Neutrophil (primary cell): ENCODE measurements around the gene LY9.
"Not testable (repeated sequence)": the region's sequence is repeated elsewhere in the genome, so short reads cannot be mapped to it uniquely, and the experiment has no call there.

Experiments
- H3K27ac ChIP-seq: fragments of 200-600 bp; sonication (generic); 2 replicates; pipeline ENCODE4 v1.5.1; 2016; ENCODE audit warnings: mild to moderate bottlenecking, moderate library complexity
- H3K27me3 ChIP-seq: fragments of 200-600 bp; sonication (generic); 2 replicates; pipeline ENCODE4 v1.6.0; 2016; ENCODE audit warnings: mild to moderate bottlenecking
- H3K36me3 ChIP-seq: fragments of 200-600 bp; sonication (generic); 2 replicates; pipeline ENCODE4 v1.5.1; 2017
- H3K4me1 ChIP-seq, 2 experiments: fragments of 200-600 bp in 1 of 2; sonication (generic) in 1 of 2; 1 replicate in 1 of 2; 2 replicates in 1 of 2; pipeline versions ENCODE4 v1.5.1 to v1.6.1; 2013 to 2016; ENCODE audit warnings: low read depth in 1 of 2, low read length in 1 of 2, mild to moderate bottlenecking in 1 of 2, moderate library complexity in 1 of 2; ENCODE audit not compliant: control insufficient read depth in 1 of 2, insufficient read depth in 1 of 2
- H3K4me3 ChIP-seq, 2 experiments: fragments of 200-600 bp in 1 of 2; sonication (generic) in 1 of 2; 1 replicate in 1 of 2; 2 replicates in 1 of 2; pipeline ENCODE4 v1.5.1; 2013 to 2016; ENCODE audit warnings: low read depth in 1 of 2, low read length in 1 of 2, mild to moderate bottlenecking in 1 of 2, moderate library complexity in 1 of 2
- H3K9me3 ChIP-seq: fragments of 200-600 bp; sonication (generic); 2 replicates; pipeline ENCODE4 v1.5.1; 2016
- TF ChIP-seq, protein P1 (sequence below): fragments of 200-600 bp; sonication (generic); IDR thresholded peaks from 2 replicates; pipeline ENCODE4 v1.5.1; 2016; ENCODE audit warnings: antibody characterized with exemption

The LY9 gene

DNA sequence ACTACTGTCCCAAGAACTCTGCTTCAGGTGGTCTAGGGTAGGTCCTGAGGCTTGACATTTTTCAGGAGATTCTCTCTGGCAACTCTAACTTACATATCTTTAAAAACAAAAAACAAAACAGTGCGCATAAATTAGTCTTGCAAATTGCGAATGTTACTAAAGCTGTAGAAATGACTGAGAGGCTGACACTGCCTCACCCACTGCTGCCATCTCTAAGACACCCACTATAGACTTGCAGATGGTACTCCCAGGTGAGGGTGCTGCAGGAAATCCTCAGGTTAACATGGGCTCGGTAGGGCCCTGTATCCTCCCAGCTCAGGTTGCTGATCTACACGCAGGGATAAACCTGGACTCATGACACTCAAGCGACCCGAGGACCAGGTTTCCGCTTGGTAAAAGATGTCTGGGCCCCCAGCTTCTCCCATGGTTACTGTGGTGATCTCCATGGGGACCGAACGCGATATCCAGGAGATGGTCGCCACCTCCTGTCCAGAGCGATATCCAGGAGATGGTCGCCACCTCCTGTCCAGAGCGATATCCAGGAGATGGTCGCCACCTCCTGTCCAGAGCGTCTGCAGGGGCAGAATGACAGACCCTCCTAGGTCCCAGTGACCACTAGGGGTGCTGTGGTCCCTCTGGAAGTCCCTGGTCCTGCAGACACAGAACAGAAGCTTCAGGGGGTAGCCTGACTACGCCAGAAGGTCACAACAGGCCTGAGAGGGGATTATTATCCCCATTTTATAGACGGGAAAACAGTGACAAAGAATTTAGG, 16.2 kb upstream of the LY9 start:
- H3K27me3 ChIP-seq, result no peaks in the 10 kb centered on the region
- no peaks in the 10 kb centered on the region for H3K36me3 ChIP-seq
- TF ChIP-seq, protein P1, sequence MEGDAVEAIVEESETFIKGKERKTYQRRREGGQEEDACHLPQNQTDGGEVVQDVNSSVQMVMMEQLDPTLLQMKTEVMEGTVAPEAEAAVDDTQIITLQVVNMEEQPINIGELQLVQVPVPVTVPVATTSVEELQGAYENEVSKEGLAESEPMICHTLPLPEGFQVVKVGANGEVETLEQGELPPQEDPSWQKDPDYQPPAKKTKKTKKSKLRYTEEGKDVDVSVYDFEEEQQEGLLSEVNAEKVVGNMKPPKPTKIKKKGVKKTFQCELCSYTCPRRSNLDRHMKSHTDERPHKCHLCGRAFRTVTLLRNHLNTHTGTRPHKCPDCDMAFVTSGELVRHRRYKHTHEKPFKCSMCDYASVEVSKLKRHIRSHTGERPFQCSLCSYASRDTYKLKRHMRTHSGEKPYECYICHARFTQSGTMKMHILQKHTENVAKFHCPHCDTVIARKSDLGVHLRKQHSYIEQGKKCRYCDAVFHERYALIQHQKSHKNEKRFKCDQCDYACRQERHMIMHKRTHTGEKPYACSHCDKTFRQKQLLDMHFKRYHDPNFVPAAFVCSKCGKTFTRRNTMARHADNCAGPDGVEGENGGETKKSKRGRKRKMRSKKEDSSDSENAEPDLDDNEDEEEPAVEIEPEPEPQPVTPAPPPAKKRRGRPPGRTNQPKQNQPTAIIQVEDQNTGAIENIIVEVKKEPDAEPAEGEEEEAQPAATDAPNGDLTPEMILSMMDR, result no peak
- no peaks in the 10 kb centered on the region for H3K9me3 ChIP-seq
- H3K4me1 ChIP-seq, result no peaks in the 10 kb centered on the region
- no peak overlapping the region for H3K4me3 ChIP-seq
- H3K27ac ChIP-seq, result no peak overlapping the region

DNA sequence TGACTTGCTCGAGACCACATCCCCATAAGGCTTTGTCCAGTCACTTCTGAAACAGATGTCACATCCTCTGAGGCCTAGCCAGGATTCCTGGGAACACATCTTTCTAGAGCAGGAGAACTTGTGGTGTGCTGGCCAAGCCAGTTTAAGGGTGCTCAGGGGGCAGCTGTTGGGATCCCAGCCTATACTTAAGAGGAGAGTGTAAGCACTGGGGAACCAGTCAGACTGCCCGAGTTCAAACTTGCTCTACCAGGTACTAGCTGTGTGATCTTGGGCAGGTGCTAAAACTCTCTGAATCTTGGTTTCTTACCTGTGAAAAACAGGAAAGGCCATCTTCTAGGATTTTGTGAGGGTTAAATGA, 15.6 kb upstream of the LY9 start:
- Histone ChIP-seq H3K27me3 (no peaks in the 10 kb centered on the region), H3K9me3 (no peaks in the 10 kb centered on the region), H3K4me3 (no peak overlapping the region), H3K27ac (no peak overlapping the region), H3K36me3 (no peaks in the 10 kb centered on the region), H3K4me1 (no peaks in the 10 kb centered on the region)
- TF ChIP-seq, protein P1, result no peak

DNA sequence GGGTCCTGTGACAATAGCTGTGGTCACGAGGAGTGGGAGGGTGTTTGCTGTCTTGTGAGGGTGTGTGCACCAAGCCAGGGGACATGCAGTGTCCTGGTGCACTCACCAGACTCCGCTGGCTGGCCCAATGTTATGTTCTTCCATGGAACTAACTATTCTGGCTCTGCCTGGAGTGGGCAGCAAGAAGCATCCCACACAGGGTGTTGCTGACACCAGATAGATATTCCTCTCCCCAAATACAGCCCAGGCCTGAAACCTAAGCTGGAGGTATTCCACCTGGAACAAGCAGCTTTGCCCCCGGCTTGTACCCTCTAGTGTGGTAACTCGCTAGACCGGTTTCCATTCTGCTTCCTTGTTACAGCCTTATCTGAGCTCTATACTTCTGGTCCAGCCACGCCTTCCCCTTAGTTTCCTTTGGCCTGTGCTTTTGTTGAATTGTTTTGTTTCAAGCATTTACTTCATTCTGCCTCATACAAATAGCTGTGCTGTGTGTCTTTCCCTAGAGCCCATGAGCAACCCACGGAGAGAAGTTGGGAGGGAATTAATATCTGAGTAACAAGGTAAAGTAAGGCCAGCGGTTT, 14.7 kb upstream of the LY9 start:
- no peak overlapping the region for H3K4me3 ChIP-seq
- no peak overlapping the region for H3K27ac ChIP-seq
- TF ChIP-seq, protein P1, result no peak
- no peaks in the 10 kb centered on the region for H3K4me1 ChIP-seq
- H3K27me3 ChIP-seq, result no peaks in the 10 kb centered on the region
- no peaks in the 10 kb centered on the region for H3K36me3 ChIP-seq
- H3K9me3 ChIP-seq, result no peaks in the 10 kb centered on the region

DNA sequence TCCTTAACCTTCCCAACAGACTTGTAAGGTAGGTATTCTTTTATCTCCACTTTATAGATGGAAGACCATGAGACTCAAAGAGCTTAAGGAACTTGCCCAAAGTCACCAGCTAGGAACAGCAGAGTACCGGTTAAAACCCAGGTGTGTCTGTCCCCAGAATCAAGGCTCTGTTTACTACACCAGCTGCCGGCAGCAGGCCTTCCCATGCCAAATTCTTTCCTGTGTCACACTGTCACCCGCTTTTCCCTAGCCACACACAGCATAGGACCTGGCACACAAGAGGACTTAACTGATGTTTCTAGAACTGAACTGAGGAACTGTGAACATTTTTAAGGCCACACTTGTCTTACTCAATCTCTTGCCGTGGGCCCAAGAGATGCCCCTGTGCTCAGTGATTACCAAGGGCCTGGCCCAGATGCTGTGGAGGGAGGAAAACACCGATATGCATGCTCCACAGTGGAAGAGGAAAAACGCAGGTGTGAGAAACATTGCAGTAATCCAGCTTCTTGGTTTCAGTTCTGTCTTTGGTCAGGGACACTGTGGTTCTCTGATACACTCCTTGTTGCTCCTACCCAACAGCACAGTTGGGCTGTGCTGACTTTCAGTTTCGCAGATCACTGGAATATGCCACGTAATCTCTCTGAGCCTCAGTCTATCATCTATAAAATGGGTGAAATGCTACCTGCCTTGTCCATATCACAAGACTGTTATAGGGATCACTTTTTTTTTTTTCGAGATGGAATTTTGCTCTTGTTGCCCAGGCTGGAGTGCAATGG, 13.9 kb upstream of the LY9 start:
- Histone ChIP-seq H3K4me1 (no peaks in the 10 kb centered on the region), H3K27me3 (no peaks in the 10 kb centered on the region), H3K27ac (no peak overlapping the region), H3K9me3 (no peaks in the 10 kb centered on the region), H3K36me3 (no peaks in the 10 kb centered on the region), H3K4me3 (no peak overlapping the region)
- TF ChIP-seq, protein P1, result no peak

DNA sequence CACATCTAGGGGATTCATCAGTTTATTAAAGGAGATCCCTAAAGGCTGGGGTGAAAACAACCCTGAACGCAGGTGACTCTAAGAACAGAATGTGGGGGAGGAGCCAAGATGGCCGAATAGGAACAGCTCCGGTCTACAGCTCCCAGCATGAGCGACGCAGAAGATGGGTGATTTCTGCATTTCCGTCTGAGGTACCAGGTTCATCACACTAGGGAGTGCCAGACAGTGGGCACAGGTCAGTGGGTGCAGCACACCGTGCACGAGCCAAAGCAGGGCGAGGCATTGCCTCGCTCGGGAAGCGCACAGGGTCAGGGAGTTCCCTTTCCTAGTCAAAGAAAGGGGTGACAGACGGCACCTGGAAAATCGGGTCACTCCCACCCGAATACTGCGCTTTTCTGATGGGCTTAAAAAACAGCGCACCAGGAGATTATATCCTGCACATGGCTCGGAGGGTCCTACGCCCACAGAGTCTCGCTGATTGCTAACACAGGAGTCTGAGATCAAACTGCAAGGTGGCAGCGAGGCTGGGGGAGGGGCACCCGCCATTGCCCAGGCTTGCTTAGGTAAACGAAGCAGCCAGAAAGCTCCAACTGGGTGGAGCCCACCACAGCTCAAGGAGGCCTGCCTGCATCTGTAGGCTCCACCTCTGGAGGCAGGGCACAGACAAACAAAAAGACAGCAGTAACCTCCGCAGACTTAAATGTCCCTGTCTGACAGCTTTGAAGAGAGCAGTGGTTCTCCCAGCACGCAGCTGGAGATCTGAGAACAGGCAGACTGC, 12.8 kb upstream of the LY9 start:
- not testable (repeated sequence) for H3K4me3 ChIP-seq, H3K9me3 ChIP-seq, H3K4me1 ChIP-seq, H3K27me3 ChIP-seq, H3K36me3 ChIP-seq, H3K27ac ChIP-seq
